MM.1S (cell line): ENCODE results near the gene PGRMC2.
"Not testable (repeated sequence)": the region's sequence is repeated elsewhere in the genome, so short reads cannot be mapped to it uniquely, and the experiment has no call there.

ENCODE experiments used
- CTCF ChIP-seq: fragments of 300-600 bp; sonication (generic); IDR thresholded peaks from 2 replicates; pipeline ENCODE4 v1.5.1; 2016; ENCODE audit warnings: antibody characterized with exemption, low read length, mixed read lengths
- EZH2 ChIP-seq: fragments of 300-600 bp; sonication (generic); optimal IDR thresholded peaks from 2 replicates; pipeline ENCODE3; 2017; ENCODE audit warnings: low read depth, mild to moderate bottlenecking, antibody characterized with exemption, low read length, mixed read lengths
- EZH2phosphoT487 ChIP-seq: fragments of 300-600 bp; sonication (generic); IDR thresholded peaks from 2 replicates; pipeline ENCODE4 v1.6.1; 2018; ENCODE audit warnings: antibody characterized with exemption, low read length

- not testable (repeated sequence) for TF ChIP-seq EZH2, CTCF, EZH2phosphoT487
Measured at GRCh38 chr4:128265550-128265949, 22.1 kb downstream of the PGRMC2 start.
